Measurements from ENCODE around the gene SENP3.

GRCh38 chr17:7573324-7574080 lies 11.8 kb downstream of the SENP3 start:
- TF ChIP-seq, protein P1, sequence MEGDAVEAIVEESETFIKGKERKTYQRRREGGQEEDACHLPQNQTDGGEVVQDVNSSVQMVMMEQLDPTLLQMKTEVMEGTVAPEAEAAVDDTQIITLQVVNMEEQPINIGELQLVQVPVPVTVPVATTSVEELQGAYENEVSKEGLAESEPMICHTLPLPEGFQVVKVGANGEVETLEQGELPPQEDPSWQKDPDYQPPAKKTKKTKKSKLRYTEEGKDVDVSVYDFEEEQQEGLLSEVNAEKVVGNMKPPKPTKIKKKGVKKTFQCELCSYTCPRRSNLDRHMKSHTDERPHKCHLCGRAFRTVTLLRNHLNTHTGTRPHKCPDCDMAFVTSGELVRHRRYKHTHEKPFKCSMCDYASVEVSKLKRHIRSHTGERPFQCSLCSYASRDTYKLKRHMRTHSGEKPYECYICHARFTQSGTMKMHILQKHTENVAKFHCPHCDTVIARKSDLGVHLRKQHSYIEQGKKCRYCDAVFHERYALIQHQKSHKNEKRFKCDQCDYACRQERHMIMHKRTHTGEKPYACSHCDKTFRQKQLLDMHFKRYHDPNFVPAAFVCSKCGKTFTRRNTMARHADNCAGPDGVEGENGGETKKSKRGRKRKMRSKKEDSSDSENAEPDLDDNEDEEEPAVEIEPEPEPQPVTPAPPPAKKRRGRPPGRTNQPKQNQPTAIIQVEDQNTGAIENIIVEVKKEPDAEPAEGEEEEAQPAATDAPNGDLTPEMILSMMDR (IDR thresholded peaks at IDR 0.05), result no peak
- peak; percentile 27 for TF ChIP-seq POLR2A (IDR thresholded peaks at IDR 0.05)

Measured in testis (tissue), 2 donors.